Lower lobe of right lung (tissue), 2 donors: Measurements from ENCODE around the gene ARHGEF35. TPM values are rescaled to one million over a fixed set of nuclear protein-coding genes. Genes with fewer than 3 reads are reported as not detected.
"Not testable (repeated sequence)": the region's sequence is repeated elsewhere in the genome, so short reads cannot be mapped to it uniquely, and the experiment has no call there.

Source experiments
- ATAC-seq, 2 donors: fragments of 200-7000 bp; cut with Tn5 transposase; one replicate each; pipeline ENCODE4 v1.9.1; 2020 to 2022; ENCODE audit warnings: mild to moderate bottlenecking in 2 of 2, moderate library complexity in 2 of 2
- DNase-seq: peaks from one replicate; pipeline ENCODE4 v3.0.0-alpha.2; 2020
- H3K27ac ChIP-seq: fragments of 200-600 bp; one replicate; pipeline ENCODE4 v1.8.0; 2022
- H3K27me3 ChIP-seq: fragments of 200-600 bp; one replicate; pipeline ENCODE4 v1.8.0; 2022; ENCODE audit warnings: low read depth
- H3K36me3 ChIP-seq: fragments of 200-600 bp; one replicate; pipeline ENCODE4 v1.8.0; 2022; ENCODE audit warnings: mild to moderate bottlenecking
- H3K4me1 ChIP-seq: fragments of 200-600 bp; one replicate; pipeline ENCODE4 v1.8.0; 2022
- H3K4me3 ChIP-seq: fragments of 200-600 bp; one replicate; pipeline ENCODE4 v1.8.0; 2022; ENCODE audit warnings: mild to moderate bottlenecking
- H3K9me3 ChIP-seq: fragments of 200-600 bp; one replicate; pipeline ENCODE4 v1.8.0; 2022
- CTCF ChIP-seq: fragments of 200-600 bp; IDR thresholded peaks from one replicate; pipeline ENCODE4 v1.8.0; 2022; ENCODE audit warnings: antibody characterized with exemption, mild to moderate bottlenecking
- intact Hi-C: fragments of 100-400 bp; cut with DNase I; formaldehyde crosslinking; loops from one replicate; pipeline ENCODE4 v1.11.0; 2022
- total RNA-seq: library from RNA; stranded (reverse); fragmentation: NEBNext Ultra II Directional; extraction: Animal tissue kit (Norgen Biotek cat#: 25700); gene quantifications from one replicate; pipeline ENCODE4 v1.2.1, GENCODE V29; 2021
- donor health status: DM: no; HTN: yes; CAD: no; lungs with severe emphysema.

ARHGEF35 gene
- total RNA-seq, 1 donor from 2014 or later: 10.3 TPM

GRCh38 chr7:144174613-144175012 is 21.0 kb downstream of the ARHGEF35 start:
- no peak for ATAC-seq
- no peaks in the 10 kb centered on the region for H3K9me3 ChIP-seq
- H3K4me1 ChIP-seq: no peaks in the 10 kb centered on the region
- H3K4me3 ChIP-seq: no peak overlapping the region
- H3K36me3 ChIP-seq: no peaks in the 10 kb centered on the region
- no peak for DNase-seq
- intact Hi-C loops: no loop called here
- H3K27ac ChIP-seq: no peak overlapping the region
- TF ChIP-seq CTCF: no peak
- H3K27me3 ChIP-seq: no peaks in the 10 kb centered on the region

GRCh38 chr7:144171594-144172350 is 23.9 kb downstream of the ARHGEF35 start:
- intact Hi-C loops, H3K4me3 ChIP-seq, H3K27ac ChIP-seq, H3K9me3 ChIP-seq, H3K27me3 ChIP-seq, ATAC-seq, DNase-seq, H3K4me1 ChIP-seq, H3K36me3 ChIP-seq: not testable (repeated sequence)

GRCh38 chr7:144164784-144165183 is 30.8 kb downstream of the ARHGEF35 start:
- intact Hi-C loops: no loop called here
- Histone ChIP-seq H3K4me1 (no peaks in the 10 kb centered on the region), H3K4me3 (no peak overlapping the region), H3K9me3 (no peaks in the 10 kb centered on the region), H3K36me3 (no peaks in the 10 kb centered on the region), H3K27me3 (no peaks in the 10 kb centered on the region), H3K27ac (no peak overlapping the region)
- no peak for DNase-seq
- no peak for ATAC-seq
- TF ChIP-seq CTCF: no peak

GRCh38 chr7:144158861-144159260 is 36.8 kb downstream of the ARHGEF35 start:
- no peak for ATAC-seq
- no peaks in the 10 kb centered on the region for H3K36me3 ChIP-seq

GRCh38 chr7:144148224-144148827 is 47.3 kb downstream of the ARHGEF35 start:
- H3K27ac ChIP-seq: no peak overlapping the region
- intact Hi-C loops: no loop called here
- DNase-seq (no peak), ATAC-seq (no peak)
- no peaks in the 10 kb centered on the region for H3K27me3 ChIP-seq
- H3K4me3 ChIP-seq: no peak overlapping the region
- H3K9me3 ChIP-seq: peaks cover 30% of the 10 kb centered on the region
- H3K4me1 ChIP-seq: no peaks in the 10 kb centered on the region
- no peaks in the 10 kb centered on the region for H3K36me3 ChIP-seq
- no peak for TF ChIP-seq CTCF

More at GRCh38 chr7:144158861-144159260, 36.8 kb downstream of the ARHGEF35 start:
- DNase-seq: no peak
- H3K27ac ChIP-seq: no peak overlapping the region
- no peaks in the 10 kb centered on the region for H3K4me1 ChIP-seq
- no peak overlapping the region for H3K4me3 ChIP-seq
- H3K9me3 ChIP-seq: no peaks in the 10 kb centered on the region
- no peak for TF ChIP-seq CTCF
- intact Hi-C loops: no loop called here
- H3K27me3 ChIP-seq: no peaks in the 10 kb centered on the region

- DNase-seq: no peak
- H3K4me1 ChIP-seq: no peaks in the 10 kb centered on the region
- TF ChIP-seq CTCF: no peak
- peaks cover 24% of the 10 kb centered on the region for H3K9me3 ChIP-seq
- H3K36me3 ChIP-seq: no peaks in the 10 kb centered on the region
- H3K4me3 ChIP-seq: no peak overlapping the region
- H3K27ac ChIP-seq: no peak overlapping the region
- no peak for ATAC-seq
- intact Hi-C loops: no loop called here
- no peaks in the 10 kb centered on the region for H3K27me3 ChIP-seq
Observed at GRCh38 chr7:144144426-144144825, 51.2 kb downstream of the ARHGEF35 start.
